ENCODE data around the gene GASK1A.

The GASK1A gene

DNA sequence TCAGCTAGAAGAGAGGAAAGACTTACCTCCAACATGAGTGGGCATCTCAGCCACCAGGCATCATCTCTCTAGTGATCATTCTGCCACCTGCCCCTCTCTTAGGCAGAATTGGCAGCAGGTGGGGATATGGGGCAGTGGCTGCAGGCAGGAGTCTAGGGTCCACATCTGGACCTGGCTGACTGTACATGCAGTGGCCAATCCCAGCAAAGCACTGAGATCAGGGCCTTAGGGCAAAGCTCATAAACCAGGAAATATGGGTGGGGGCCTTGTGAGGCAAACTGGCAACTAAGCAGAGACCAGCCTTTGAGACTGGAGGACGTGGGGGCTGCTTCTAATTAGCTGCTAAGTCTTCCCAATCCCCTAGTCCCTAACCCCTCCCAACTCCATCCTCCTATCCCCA, 113.9 kb downstream of the GASK1A start:
- DNase-seq = peak in 1 of 2 experiments; percentile 38

DNA sequence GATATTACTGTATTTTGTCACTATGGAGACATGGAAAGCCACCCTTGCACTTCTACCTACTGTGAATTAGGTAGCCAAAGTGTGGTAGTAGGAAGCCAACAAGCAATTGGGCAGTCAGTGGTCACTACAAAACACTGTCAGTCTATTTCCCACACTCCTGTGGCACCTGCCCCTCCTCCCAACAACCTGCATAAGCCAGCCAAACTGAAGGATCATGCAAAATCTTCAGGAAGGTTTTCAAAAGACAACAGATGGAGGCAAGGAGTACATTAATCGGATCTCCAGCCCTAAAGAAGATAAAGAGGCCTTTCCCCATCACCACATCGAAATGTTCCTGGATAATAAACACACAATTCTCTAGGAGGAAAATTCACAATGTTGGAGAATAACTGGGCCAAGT, 114.9 kb downstream of the GASK1A start:
- peak; percentile 60 to 80 for DNase-seq

DNA sequence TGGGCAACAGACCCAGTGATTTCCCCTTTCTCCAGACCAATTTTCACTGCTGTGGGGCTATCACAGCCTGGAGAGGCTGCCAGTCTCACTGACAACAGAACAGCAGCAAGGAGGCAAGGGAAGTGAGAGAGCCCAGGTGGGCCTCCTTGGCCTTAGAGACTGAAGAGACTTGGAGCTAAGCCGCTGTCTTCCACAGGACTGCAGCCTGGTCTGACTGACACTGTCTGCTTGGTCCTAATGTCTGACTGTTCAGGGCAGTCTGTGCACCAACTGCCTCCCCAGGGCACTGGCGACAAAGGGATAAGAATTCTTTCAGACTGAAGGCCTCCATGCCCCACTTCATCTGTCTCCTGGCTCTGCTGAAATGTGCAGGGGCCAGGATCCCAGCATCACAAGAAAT, 115.3 kb downstream of the GASK1A start:
- peak; percentile 60 to 64 for DNase-seq

DNA sequence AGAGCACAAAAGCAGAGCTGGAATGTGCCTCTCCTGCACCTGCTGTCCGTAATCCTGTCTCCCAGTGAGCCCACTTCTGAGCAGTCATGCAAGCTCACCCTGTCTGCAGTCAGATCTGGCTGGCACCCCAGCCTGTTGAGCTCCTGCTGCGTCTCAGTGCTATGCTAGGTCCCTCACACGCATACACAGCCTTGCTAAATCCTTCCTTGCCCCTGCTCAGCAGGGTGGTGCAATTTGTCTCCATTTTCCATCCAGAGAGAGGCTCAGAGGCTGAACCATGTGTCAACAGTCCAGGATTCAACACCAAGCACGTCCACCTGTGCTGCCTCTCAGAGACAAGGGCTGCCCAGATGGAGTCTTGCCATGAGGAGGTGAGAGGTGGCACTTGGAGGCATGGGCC, 115.7 kb downstream of the GASK1A start:
- DNase-seq = peak; percentile 89 to 92

DNA sequence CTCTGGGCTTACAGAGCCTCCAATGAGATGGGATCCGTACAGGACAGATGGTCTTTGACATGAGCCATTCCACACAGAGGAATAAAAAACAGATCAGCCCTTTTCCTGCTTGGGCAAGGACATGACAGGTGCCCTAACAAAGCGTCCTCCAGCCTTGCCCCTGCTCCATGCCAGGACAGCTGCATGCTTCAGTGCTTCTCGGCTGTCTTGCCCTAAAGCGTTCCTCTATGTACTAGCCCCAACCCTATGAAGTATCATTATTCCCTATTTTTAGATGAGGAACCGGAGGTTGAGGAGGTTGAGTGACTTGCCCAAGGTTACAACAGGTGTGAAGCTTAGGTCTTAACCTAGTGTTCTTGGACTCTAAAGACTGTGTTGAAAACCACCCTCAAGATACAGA, 116.3 kb downstream of the GASK1A start:
- peak in 1 of 2 experiments; percentile 62 for DNase-seq

DNA sequence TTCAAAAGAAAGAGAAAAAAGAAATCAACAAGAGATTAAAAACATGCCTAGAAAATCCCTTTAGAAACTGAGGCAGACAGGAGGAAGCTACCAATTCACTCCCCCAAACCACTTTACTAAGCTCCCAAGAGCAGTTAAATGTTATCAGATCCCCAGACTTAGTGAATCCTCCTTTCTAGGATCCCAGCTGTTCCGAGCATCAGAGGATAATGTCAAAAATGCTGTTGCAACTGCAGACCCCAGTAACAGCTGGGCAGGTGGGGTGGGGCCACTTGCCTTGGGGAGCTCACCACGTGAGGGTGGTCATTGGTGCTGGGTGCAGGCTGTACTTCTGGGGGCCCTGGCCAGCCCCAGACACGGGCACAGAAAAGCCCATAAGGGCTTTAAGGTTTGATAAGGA, 117.7 kb downstream of the GASK1A start:
- peak; percentile 25 to 76 for DNase-seq

DNA sequence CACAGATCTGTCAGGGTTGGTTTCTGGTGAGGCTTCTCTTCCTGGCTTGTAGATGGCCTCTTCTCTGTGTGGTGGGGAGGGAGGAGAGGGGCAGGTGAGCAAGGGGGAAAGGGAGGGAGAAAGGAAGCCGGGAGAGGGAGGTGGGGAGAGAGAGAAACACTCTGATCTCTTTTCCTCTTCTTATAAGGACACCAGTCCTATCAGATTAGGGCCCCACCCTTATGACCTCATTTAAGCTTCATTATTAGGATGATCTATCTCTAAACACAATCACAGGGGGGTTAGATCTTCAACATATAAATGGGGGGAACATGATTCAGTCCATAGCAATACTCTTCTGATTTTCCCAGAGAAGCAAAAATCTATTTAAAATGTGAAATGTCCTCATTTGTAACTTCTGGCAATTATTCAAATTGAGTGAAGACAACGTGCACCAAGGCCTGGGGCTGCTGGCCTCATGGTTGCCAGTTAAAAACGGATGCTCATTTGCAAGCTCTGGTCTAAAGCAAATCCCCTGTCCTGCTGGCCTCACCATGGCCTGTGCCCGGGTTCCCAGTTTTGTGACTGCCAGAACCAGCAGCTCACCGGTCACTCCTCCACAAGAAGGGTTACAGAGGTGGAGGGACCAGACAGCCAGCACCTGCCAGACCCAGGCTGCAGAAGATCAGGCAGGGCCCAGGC, 118.4 kb downstream of the GASK1A start:
- no peak for DNase-seq

DNA sequence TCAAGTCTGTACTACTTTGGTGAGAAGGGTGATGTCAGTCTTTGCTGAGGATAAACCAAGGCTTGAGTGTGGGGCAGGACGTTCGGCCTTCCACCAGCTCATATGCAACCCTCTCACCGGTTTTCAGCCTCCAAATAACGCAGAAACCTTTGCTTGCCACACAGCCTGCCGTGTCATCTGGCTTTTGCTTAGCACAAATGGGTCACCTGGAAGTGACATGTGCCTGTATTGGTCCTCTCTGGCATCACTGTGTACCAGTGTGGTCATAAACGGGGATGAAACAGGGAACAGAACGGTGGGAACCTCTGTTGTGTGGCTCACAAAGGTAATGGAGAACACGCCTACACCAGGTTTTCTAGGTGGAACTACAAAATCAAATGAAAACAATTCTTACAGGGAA, 119.7 kb downstream of the GASK1A start:
- DNase-seq = no peak

DNA sequence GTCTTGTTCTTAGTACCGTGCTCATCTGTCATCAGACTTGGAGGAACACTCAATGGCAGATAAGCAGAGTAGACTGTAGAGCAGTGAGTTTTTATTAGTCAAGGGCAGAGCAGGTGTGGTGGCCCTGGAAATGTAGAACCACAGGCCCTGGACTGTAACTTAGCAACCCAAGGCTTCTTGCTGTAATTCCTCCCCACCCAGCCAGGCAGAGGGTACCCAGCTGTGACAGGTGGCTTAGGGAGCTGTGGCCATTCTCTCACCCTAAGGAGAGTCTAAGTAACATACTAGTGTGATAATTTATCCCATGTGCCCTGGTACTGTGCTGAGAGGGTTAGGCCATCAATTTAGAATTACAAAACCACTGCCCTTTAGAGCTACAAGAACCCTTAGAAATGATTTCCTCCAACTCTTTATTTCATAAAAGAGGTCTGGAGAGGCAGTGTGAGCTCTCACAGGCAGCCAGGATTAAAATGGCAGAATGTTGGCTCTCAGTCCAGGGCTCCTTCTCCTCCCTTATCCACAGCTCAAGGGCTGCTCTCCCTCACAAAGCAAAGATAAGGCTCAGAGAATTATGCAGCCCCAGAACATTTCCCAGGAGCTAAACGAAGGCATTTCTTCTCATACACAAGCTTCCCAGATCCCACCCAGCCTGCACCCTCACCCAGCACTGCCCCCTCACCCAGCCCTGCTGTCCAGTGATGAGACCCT, 123.8 kb downstream of the GASK1A start:
- peak; percentile 33 to 70 for DNase-seq

DNA sequence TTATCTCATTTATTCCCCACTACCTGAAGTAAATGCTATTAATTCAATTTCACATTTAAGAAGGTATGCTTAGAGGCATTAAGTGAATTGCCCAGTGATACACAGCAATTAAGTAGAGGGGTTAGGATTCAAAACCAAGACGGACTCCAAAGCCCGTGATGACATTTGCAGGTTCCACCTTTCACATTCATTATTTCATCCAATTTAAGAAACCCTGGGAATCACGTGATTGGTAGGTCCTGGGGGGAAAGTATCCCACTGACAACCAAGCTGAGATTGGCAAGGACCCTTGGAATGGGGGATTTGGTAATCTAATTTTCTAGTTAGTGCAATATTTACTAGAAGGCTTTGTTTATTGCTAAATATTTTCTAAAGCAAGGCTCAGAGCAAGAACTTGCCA, 124.9 kb downstream of the GASK1A start:
- DNase-seq = no peak

DNA sequence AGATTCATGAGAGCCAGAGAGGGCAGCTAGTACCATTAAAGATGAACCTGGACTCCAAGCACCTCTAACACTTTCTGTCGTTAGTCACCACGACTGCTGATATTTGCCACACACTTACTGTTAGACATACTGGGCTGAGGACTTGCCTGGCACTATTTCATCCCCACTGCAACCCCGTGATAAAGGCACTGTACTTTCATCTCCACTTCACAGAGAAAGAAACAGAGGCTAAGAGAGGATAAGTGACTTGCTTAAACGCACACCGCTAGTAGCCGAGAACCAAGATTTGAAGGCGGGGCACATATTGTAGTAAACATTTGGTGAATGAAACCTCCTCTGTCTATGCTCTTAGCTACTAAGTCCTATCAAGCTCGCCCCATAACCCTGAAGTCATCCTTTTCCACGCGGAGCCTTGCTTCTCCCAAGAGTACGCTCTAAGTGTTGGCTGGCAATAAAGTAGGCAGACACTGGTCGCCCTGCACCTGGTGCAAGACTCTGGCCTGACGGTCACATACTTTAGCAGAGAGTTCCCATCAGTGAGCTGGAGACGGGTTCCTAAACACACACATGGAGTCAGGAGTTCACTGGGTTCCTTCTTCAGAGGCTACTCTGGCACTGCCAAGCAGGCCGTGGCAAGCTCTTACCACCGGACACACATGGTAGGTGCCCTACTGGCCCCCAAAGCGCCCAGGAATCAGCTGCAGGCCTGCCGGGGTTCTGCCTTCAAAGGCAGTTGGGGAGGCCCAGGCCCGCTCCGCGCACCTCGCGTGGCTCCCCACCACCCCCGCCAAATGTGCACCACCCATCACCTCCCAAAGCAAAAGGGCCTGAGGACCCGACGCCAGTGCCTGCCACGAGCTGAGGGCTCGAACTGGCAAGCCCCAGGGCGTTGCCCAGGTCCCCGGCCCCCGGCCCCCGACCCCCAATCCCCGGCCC, 125.8 kb downstream of the GASK1A start:
- DNase-seq = peak in 1 of 2 experiments; percentile 18

DNA sequence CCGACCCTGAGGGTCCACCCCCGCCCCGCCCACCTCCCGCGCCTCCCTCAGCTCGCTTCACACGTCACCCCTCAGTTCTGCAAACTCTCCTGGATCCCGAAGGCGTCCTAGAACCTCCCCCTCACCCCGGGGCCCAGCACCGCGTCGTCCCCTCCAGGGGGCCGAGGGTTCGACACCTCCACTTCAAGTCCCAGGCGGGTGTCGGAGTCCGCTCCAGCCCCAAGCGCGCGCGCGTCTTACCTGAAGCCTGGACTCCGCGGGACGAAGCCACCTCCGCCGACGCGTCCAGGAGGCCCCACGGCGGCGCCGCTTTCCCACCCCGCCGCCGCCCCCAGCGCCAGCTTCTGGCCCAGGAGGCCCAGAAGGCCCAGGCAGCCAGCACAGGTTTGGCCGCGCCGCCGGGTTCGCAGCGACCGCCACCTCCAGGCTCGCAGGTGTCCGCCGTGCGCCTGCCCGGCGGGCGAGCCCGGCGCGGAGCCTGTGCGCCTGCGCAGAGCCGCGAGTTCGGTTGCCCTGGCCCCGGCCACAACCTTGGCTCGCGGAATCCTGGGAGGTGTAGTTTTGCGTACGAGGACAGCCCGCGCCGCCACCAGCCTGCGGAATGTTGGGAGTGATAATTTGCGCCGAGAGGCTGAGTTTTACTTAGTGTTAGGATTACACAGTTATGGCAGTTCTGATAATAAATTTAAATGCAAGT, 126.6 kb downstream of the GASK1A start, which contains the start of gene POMGNT2:
TSS of gene POMGNT2 (minus strand) at position 484 of the 697 bp plus-strand sequence. CDS start 24,648 bp downstream, outside the sequence.
- peak; percentile 73 to 88 for DNase-seq

DNA sequence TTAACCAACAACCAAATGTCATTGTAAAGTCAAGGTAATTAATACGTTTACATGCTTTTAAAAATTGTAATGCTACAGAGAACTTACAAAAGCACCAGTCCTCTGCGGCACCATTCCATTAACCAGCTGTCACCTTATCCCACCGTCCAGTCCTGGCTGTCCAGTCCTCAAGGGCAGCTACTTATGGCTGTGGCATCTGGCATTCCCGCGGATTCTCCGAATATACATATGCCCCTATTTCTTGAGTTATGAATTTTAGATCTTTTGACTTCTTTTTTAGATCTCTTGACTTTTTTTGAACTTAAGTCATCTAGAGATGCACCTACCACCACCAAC, 127.2 kb downstream of the GASK1A start:
- peak; percentile 68 to 86 for DNase-seq
